Large intestine (tissue), 3 donors: Measurements from ENCODE around the gene PXN. TPM values are rescaled to one million over a fixed set of nuclear protein-coding genes. Genes with fewer than 3 reads are reported as not detected.

ENCODE experiments used
- DNase-seq, 2 donors: peaks; one replicate each; pipeline versions ENCODE4 v3.0.0 to v3.0.0-alpha.2; 2013
- H3K27ac ChIP-seq: one replicate; pipeline ENCODE4 v1.5.1; 2013; ENCODE audit warnings: low read length
- H3K27me3 ChIP-seq: 2 replicates; pipeline ENCODE4 v1.6.1; 2013; ENCODE audit warnings: low read length; ENCODE audit not compliant: control insufficient read depth, insufficient read depth
- H3K36me3 ChIP-seq: 2 replicates; pipeline ENCODE4 v1.6.1; 2013; ENCODE audit warnings: low read length; ENCODE audit not compliant: control insufficient read depth, insufficient read depth
- H3K4me1 ChIP-seq: one replicate; pipeline ENCODE4 v1.6.1; 2013; ENCODE audit warnings: low read length; ENCODE audit not compliant: control insufficient read depth, insufficient read depth
- H3K4me3 ChIP-seq: one replicate; pipeline ENCODE4 v1.5.1; 2013; ENCODE audit warnings: low read length
- H3K9me3 ChIP-seq: one replicate; pipeline ENCODE4 v1.6.1; 2013; ENCODE audit warnings: mild to moderate bottlenecking, low read depth, low read length, moderate library complexity; ENCODE audit not compliant: control insufficient read depth
- WGBS: methylation state at CpG from one replicate; pipeline ENCODE4 v1.1.5; 2013; ENCODE audit warnings: low lambda C conversion rate; ENCODE audit not compliant: insufficient coverage; 5-methylcytosine and 5-hydroxymethylcytosine counted together
- polyA plus RNA-seq: library from polyadenylated mRNA; unstranded; fragments of 120-200 nt; gene quantifications from one replicate; pipeline ENCODE4 v1.2.1, GENCODE V29; 2013

Gene PXN
- polyA plus RNA-seq, 1 donor, result 118 TPM

- peak; percentile 40 to 65 for DNase-seq
- H3K9me3 ChIP-seq, result no peaks in the 10 kb centered on the region
- no peak overlapping the region for H3K4me3 ChIP-seq
- no CpG with 5 or more reads among the region's 3 CpGs for WGBS
- peak overlapping the region; percentile 95 for H3K27ac ChIP-seq
- H3K36me3 ChIP-seq, result peaks cover 4% of the 10 kb centered on the region
- no peaks in the 10 kb centered on the region for H3K27me3 ChIP-seq
- peaks cover 94% of the 10 kb centered on the region for H3K4me1 ChIP-seq
Observed at GRCh38 chr12:120231316-120232011, 34.1 kb downstream of the PXN start.

- H3K27me3 ChIP-seq, result no peaks in the 10 kb centered on the region
- no peak for DNase-seq
- no peak overlapping the region for H3K4me3 ChIP-seq
- peaks cover 6% of the 10 kb centered on the region for H3K36me3 ChIP-seq
- no peaks in the 10 kb centered on the region for H3K9me3 ChIP-seq
- peaks cover 96% of the 10 kb centered on the region for H3K4me1 ChIP-seq
- peak overlapping the region; percentile 95 for H3K27ac ChIP-seq
- WGBS, result no CpG with 5 or more reads among the region's 6 CpGs
Observed at GRCh38 chr12:120230974-120231315, 34.6 kb downstream of the PXN start.

GRCh38 chr12:120230326-120230973, 35.1 kb downstream of the PXN start:
- peak; percentile 72 to 80 for DNase-seq
- Histone ChIP-seq H3K9me3 (no peaks in the 10 kb centered on the region), H3K27me3 (no peaks in the 10 kb centered on the region), H3K4me1 (peaks cover 96% of the 10 kb centered on the region), H3K36me3 (peaks cover 6% of the 10 kb centered on the region), H3K4me3 (peak overlapping the region; percentile 0), H3K27ac (peak overlapping the region; percentile 95)
- no CpG with 5 or more reads among the region's 9 CpGs for WGBS

GRCh38 chr12:120229487-120230325, 35.8 kb downstream of the PXN start:
- peak; percentile 71 to 95 for DNase-seq
- no CpG with 5 or more reads among the region's 12 CpGs for whole genome bisulfite sequencing
- H3K4me1 ChIP-seq, result peaks cover 96% of the 10 kb centered on the region
- no peaks in the 10 kb centered on the region for H3K9me3 ChIP-seq
- H3K27me3 ChIP-seq, result no peaks in the 10 kb centered on the region
- peak overlapping the region; percentile 5 for H3K4me3 ChIP-seq
- peaks cover 6% of the 10 kb centered on the region for H3K36me3 ChIP-seq
- peak overlapping the region; percentile 95 for H3K27ac ChIP-seq

GRCh38 chr12:120229071-120229486, 36.5 kb downstream of the PXN start:
- Histone ChIP-seq H3K4me3 (peak overlapping the region; percentile 5), H3K9me3 (no peaks in the 10 kb centered on the region), H3K27ac (peak overlapping the region; percentile 95), H3K27me3 (no peaks in the 10 kb centered on the region), H3K36me3 (peaks cover 6% of the 10 kb centered on the region), H3K4me1 (peaks cover 96% of the 10 kb centered on the region)
- peak in 1 of 2 donors; percentile 87 for DNase-seq
- WGBS, result no CpG with 5 or more reads among the region's 7 CpGs

GRCh38 chr12:120228291-120229070, 37.0 kb downstream of the PXN start:
- H3K36me3 ChIP-seq, result peaks cover 11% of the 10 kb centered on the region
- WGBS, result no CpG with 5 or more reads among the region's 23 CpGs
- no peaks in the 10 kb centered on the region for H3K27me3 ChIP-seq
- peaks cover 96% of the 10 kb centered on the region for H3K4me1 ChIP-seq
- H3K9me3 ChIP-seq, result no peaks in the 10 kb centered on the region
- DNase-seq, result peak; percentile 94 to 97
- peak overlapping the region; percentile 17 for H3K4me3 ChIP-seq
- H3K27ac ChIP-seq, result peak overlapping the region; percentile 95

GRCh38 chr12:120228041-120228290, 37.6 kb downstream of the PXN start:
- H3K4me3 ChIP-seq, result no peak overlapping the region
- peak overlapping the region; percentile 95 for H3K27ac ChIP-seq
- peaks cover 14% of the 10 kb centered on the region for H3K36me3 ChIP-seq
- H3K9me3 ChIP-seq, result no peaks in the 10 kb centered on the region
- DNase-seq, result no peak
- no CpG with 5 or more reads among the region's 3 CpGs for WGBS
- no peaks in the 10 kb centered on the region for H3K27me3 ChIP-seq
- peaks cover 94% of the 10 kb centered on the region for H3K4me1 ChIP-seq

GRCh38 chr12:120227233-120228040, 38.1 kb downstream of the PXN start:
- Histone ChIP-seq H3K4me3 (no peak overlapping the region), H3K27me3 (no peaks in the 10 kb centered on the region)
- DNase-seq, result peak; percentile 82 to 91

GRCh38 chr12:120225852-120226640, 39.5 kb downstream of the PXN start:
- peak overlapping the region; percentile 95 for H3K27ac ChIP-seq
- H3K27me3 ChIP-seq, result no peaks in the 10 kb centered on the region
- H3K4me3 ChIP-seq, result peak overlapping the region; percentile 45
- no CpG with 5 or more reads among the region's 13 CpGs for WGBS
- DNase-seq, result peak; percentile 69 to 84
- H3K4me1 ChIP-seq, result peaks cover 75% of the 10 kb centered on the region
- no peaks in the 10 kb centered on the region for H3K9me3 ChIP-seq
- peaks cover 33% of the 10 kb centered on the region for H3K36me3 ChIP-seq

More at GRCh38 chr12:120227233-120228040, 38.1 kb downstream of the PXN start:
- no CpG with 5 or more reads among the region's 8 CpGs for WGBS
- Histone ChIP-seq H3K9me3 (no peaks in the 10 kb centered on the region), H3K27ac (peak overlapping the region; percentile 95), H3K4me1 (peaks cover 89% of the 10 kb centered on the region), H3K36me3 (peaks cover 19% of the 10 kb centered on the region)
